Choroid plexus epithelial cell (primary cell): ENCODE measurements around the gene ACTG2.
A peak's percentile ranks its signal among the peaks of the same experiment; 100 is the strongest.

Source experiments
- DNase-seq: peaks from one replicate; pipeline ENCODE4 v3.0.0-alpha.2; 2010; ENCODE audit warnings: low read depth
- H3K4me3 ChIP-seq: 2 replicates; pipeline ENCODE4 v1.5.1; 2011; ENCODE audit warnings: low read depth, mild to moderate bottlenecking, control low read depth, low read length, moderate library complexity
- CTCF ChIP-seq: conservative IDR thresholded peaks from 2 replicates; pipeline ENCODE4 v1.5.1; 2011; ENCODE audit warnings: low read depth, mild to moderate bottlenecking, control low read depth, inconsistent platforms, low read length, moderate library complexity

Gene ACTG2

GRCh38 chr2:73907840-73908452 is 15.1 kb downstream of the ACTG2 start:
- TF ChIP-seq CTCF, result peak; percentile 65
- H3K4me3 ChIP-seq, result no peak overlapping the region
- DNase-seq, result peak; percentile 93

- TF ChIP-seq CTCF, result no peak
- no peak overlapping the region for H3K4me3 ChIP-seq
- no peak for DNase-seq
Measured at GRCh38 chr2:73908689-73909652, 16.2 kb downstream of the ACTG2 start.

GRCh38 chr2:73910873-73911547 is 18.2 kb downstream of the ACTG2 start:
- H3K4me3 ChIP-seq, result no peak overlapping the region
- TF ChIP-seq CTCF, result no peak
- DNase-seq, result no peak

DNA sequence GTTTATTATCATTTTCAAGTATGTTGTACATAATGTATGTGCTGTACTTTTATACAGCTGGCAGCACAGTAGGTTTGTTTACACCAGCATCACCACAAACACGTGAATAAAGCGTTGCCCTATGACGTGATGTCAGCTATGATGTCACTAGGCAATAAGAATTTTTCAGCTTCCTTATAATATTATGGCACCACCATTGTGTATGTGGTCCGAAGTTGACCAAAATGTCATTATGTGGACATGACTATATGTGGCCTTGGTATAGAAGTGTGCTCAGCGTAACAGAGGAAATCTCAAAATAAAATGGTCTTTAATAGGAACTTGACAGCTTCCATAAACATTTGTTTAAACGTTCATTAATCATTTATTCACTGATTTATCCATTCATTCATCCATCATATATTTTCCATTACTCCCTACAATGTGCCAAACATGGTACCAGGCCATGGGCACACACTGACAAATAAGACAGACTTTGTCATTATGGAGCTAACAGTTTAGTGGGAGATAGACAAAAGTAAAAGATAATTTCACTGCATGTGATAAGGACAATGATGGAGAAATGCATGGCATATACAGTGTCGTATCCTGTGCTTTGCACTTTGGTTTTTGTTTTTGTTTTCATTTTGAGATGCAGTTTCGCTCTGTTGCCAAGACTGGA is 18.9 kb downstream of the ACTG2 start:
- H3K4me3 ChIP-seq, result no peak overlapping the region
- TF ChIP-seq CTCF, result no peak
- no peak for DNase-seq

DNA sequence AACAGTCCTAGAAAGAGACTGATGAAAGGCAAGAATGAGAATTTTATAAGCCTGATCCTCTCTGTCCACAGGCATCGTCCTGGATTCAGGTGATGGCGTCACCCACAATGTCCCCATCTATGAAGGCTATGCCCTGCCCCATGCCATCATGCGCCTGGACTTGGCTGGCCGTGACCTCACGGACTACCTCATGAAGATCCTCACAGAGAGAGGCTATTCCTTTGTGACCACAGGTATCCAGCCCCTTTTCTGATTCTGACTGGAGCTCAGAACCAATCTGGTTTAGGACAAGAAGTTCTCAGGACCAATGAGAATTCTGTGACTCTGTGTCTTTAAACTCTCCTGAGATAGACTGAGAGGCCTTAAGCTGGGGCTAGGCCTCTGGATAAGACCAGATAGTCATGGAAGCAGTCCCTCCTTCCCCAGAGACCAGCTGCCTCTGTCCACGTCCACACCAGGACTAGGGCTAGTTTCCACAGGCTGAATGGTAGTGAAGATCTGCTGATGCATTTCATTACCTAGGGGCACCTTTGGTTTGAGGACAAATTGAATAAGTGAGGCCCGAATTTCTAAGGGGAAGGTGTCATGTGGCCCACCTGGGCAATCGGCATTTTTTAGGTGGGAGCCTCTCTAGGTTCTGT is 20.7 kb downstream of the ACTG2 start:
- DNase-seq, result no peak
- no peak for TF ChIP-seq CTCF
- no peak overlapping the region for H3K4me3 ChIP-seq

DNA sequence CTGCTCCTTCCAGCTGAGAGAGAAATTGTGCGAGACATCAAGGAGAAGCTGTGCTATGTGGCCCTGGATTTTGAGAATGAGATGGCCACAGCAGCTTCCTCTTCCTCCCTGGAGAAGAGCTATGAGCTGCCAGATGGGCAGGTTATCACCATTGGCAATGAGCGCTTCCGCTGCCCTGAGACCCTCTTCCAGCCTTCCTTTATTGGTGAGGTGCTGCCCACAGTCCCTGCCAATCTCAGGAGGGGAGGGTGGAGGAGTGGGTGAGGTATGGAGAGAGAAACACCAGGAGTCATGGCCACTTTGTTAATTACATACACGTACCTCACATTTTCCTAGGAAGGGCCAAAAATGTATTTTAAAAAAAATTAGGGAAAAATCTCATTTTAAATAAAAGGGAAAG is 21.9 kb downstream of the ACTG2 start:
- H3K4me3 ChIP-seq, result no peak overlapping the region
- no peak for TF ChIP-seq CTCF
- no peak for DNase-seq
